ENCODE data around the gene CLDN16. TPM values are rescaled to one million over a fixed set of nuclear protein-coding genes. Genes with fewer than 3 reads are reported as not detected.

The CLDN16 gene
- polyA plus RNA-seq, 1 donor from 2014 or later: not detected

- no peak overlapping the region for H3K4me3 ChIP-seq (ENCODE audit: low read length)
- no peaks in the 10 kb centered on the region for H3K27me3 ChIP-seq (ENCODE audit: insufficient read depth, low read depth, low read length)
- H2AFZ ChIP-seq (ENCODE audit: low read depth, low read length): no peak overlapping the region
- no peaks in the 10 kb centered on the region for H3K79me2 ChIP-seq (replicated peaks; ENCODE audit: insufficient read depth, low read length)
- no peak overlapping the region for H3K4me2 ChIP-seq (ENCODE audit: low read length)
- H3K9ac ChIP-seq (ENCODE audit: low read length): no peak overlapping the region
- H3K27ac ChIP-seq (ENCODE audit: low read length): no peak overlapping the region
- TF ChIP-seq CTCF (IDR thresholded peaks at IDR 0.05; ENCODE audit: poor library complexity, severe bottlenecking): no peak
- no peak for TF ChIP-seq SMC3 (conservative IDR thresholded peaks at IDR 0.05; ENCODE audit: poor library complexity)
- TF ChIP-seq EZH2 (IDR thresholded peaks at IDR 0.05; ENCODE audit: borderline replicate concordance, insufficient read depth, low read length, poor library complexity, severe bottlenecking): no peak
- TF ChIP-seq MXI1 (conservative IDR thresholded peaks at IDR 0.05; ENCODE audit: poor library complexity, severe bottlenecking): no peak
- TF ChIP-seq RAD21 (conservative IDR thresholded peaks at IDR 0.05): no peak
- no peak for TF ChIP-seq TAF1 (IDR thresholded peaks at IDR 0.05; ENCODE audit: low read depth)
- TF ChIP-seq EP300 (conservative IDR thresholded peaks at IDR 0.05; ENCODE audit: poor library complexity, severe bottlenecking): no peak
- TF ChIP-seq REST (IDR thresholded peaks at IDR 0.05; ENCODE audit: borderline replicate concordance): no peak
- TF ChIP-seq POLR2AphosphoS5 (IDR thresholded peaks at IDR 0.05): no peak
- H3F3A ChIP-seq (ENCODE audit: insufficient read depth, low read length, poor library complexity, severe bottlenecking): no peaks in the 10 kb centered on the region
- no peaks in the 10 kb centered on the region for H4K20me1 ChIP-seq (ENCODE audit: insufficient read depth)
- no peaks in the 10 kb centered on the region for H3K9me2 ChIP-seq (ENCODE audit: insufficient read depth, low read length)
- H3K9me3 ChIP-seq (ENCODE audit: low read length): no peaks in the 10 kb centered on the region
- H3K36me3 ChIP-seq (ENCODE audit: insufficient read depth, low read length): no peaks in the 10 kb centered on the region
Observed at GRCh38 chr3:190345027-190345821, 42.7 kb upstream of the CLDN16 start.

GRCh38 chr3:190345878-190346277 lies 42.1 kb upstream of the CLDN16 start:
- Histone ChIP-seq H3K79me2 (replicated peaks; ENCODE audit: insufficient read depth, low read length) (no peaks in the 10 kb centered on the region), H3K9ac (ENCODE audit: low read length) (no peak overlapping the region), H2AFZ (ENCODE audit: low read depth, low read length) (no peak overlapping the region)

More at GRCh38 chr3:190345878-190346277, 42.1 kb upstream of the CLDN16 start:
- Histone ChIP-seq H3K27me3 (ENCODE audit: insufficient read depth, low read depth, low read length) (no peaks in the 10 kb centered on the region), H3K9me3 (ENCODE audit: low read length) (no peaks in the 10 kb centered on the region), H3K9me2 (ENCODE audit: insufficient read depth, low read length) (no peaks in the 10 kb centered on the region), H3K4me3 (ENCODE audit: low read length) (no peak overlapping the region), H3K36me3 (ENCODE audit: insufficient read depth, low read length) (no peaks in the 10 kb centered on the region), H4K20me1 (ENCODE audit: insufficient read depth) (no peaks in the 10 kb centered on the region), H3K27ac (ENCODE audit: low read length) (no peak overlapping the region), H3F3A (ENCODE audit: insufficient read depth, low read length, poor library complexity, severe bottlenecking) (no peaks in the 10 kb centered on the region), H3K4me2 (ENCODE audit: low read length) (no peak overlapping the region)
- no peak for TF ChIP-seq SMC3 (conservative IDR thresholded peaks at IDR 0.05; ENCODE audit: poor library complexity)
- no peak for TF ChIP-seq EZH2 (IDR thresholded peaks at IDR 0.05; ENCODE audit: borderline replicate concordance, insufficient read depth, low read length, poor library complexity, severe bottlenecking)
- no peak for TF ChIP-seq RAD21 (conservative IDR thresholded peaks at IDR 0.05)
- TF ChIP-seq CTCF (IDR thresholded peaks at IDR 0.05; ENCODE audit: poor library complexity, severe bottlenecking): no peak
- TF ChIP-seq POLR2AphosphoS5 (IDR thresholded peaks at IDR 0.05): no peak
- TF ChIP-seq TAF1 (IDR thresholded peaks at IDR 0.05; ENCODE audit: low read depth): no peak
- no peak for TF ChIP-seq EP300 (conservative IDR thresholded peaks at IDR 0.05; ENCODE audit: poor library complexity, severe bottlenecking)
- no peak for TF ChIP-seq MXI1 (conservative IDR thresholded peaks at IDR 0.05; ENCODE audit: poor library complexity, severe bottlenecking)
- no peak for TF ChIP-seq REST (IDR thresholded peaks at IDR 0.05; ENCODE audit: borderline replicate concordance)

Data from neural cell (in vitro differentiated cells).